ENCODE measurements around the gene SYT11. TPM values are rescaled to one million over a fixed set of nuclear protein-coding genes. Genes with fewer than 3 reads are reported as not detected.

The SYT11 gene
- total and polyA plus RNA-seq, 2 experiments from 2014 or later, result 16.2 to 28.5 TPM

- peak; percentile 56 for DNase-seq
- Histone ChIP-seq H3K27ac (peak overlapping the region; percentile 54), H3K4me2 (ENCODE audit: unreplicated experiment) (no peak overlapping the region), H3K79me2 (ENCODE audit: insufficient read depth) (peaks cover 47% of the 10 kb centered on the region), H3K9me3 (ENCODE audit: low read depth) (no peaks in the 10 kb centered on the region), H3K9ac (no peak overlapping the region), H3K9me2 (ENCODE audit: insufficient read depth) (no peaks in the 10 kb centered on the region), H2AFZ (no peak overlapping the region), H3K4me3 (no peak overlapping the region), H3F3A (ENCODE audit: insufficient read depth) (peaks cover 81% of the 10 kb centered on the region), H4K20me1 (ENCODE audit: insufficient read depth) (no peaks in the 10 kb centered on the region), H3K4me1 (ENCODE audit: insufficient read depth) (peaks cover 17% of the 10 kb centered on the region), H3K36me3 (ENCODE audit: low read depth) (peaks cover 74% of the 10 kb centered on the region), H3K27me3 (replicated peaks; ENCODE audit: insufficient read depth) (no peaks in the 10 kb centered on the region)
- TF ChIP-seq EZH2 (IDR thresholded peaks at IDR 0.05; ENCODE audit: insufficient read depth, poor library complexity, severe bottlenecking) (no peak), EZH2phosphoT487 (IDR thresholded peaks at IDR 0.05; ENCODE audit: insufficient read depth, low read depth) (no peak)
- in situ Hi-C loops (cut with MboI), result no loop called here
- WGBS, 2 experiments (ENCODE audit: low coverage in 1 of 2, low lambda C conversion rate in 2 of 2, missing lambda C conversion rate in 2 of 2), result 65% methylated on average over 6 of the region's 6 CpGs
These were observed 54.8 kb downstream of the SYT11 start for GRCh38 chr1:155913969-155914757.

- H3F3A ChIP-seq (ENCODE audit: insufficient read depth), result peaks cover 68% of the 10 kb centered on the region
- peaks cover 63% of the 10 kb centered on the region for H3K79me2 ChIP-seq (ENCODE audit: insufficient read depth)
- H2AFZ ChIP-seq, result no peak overlapping the region
- H3K4me2 ChIP-seq (ENCODE audit: unreplicated experiment), result no peak overlapping the region
- TF ChIP-seq EZH2phosphoT487 (IDR thresholded peaks at IDR 0.05; ENCODE audit: insufficient read depth, low read depth), result no peak
- TF ChIP-seq EZH2 (IDR thresholded peaks at IDR 0.05; ENCODE audit: insufficient read depth, poor library complexity, severe bottlenecking), result no peak
- 40 to 45% methylated on average over 3 of the region's 3 CpGs for WGBS, 2 experiments (ENCODE audit: low coverage in 1 of 2, low lambda C conversion rate in 2 of 2, missing lambda C conversion rate in 2 of 2)
- no peaks in the 10 kb centered on the region for H3K9me3 ChIP-seq (ENCODE audit: low read depth)
- no peak for DNase-seq
- in situ Hi-C loops (cut with MboI), result no loop called here
- H3K4me1 ChIP-seq (ENCODE audit: insufficient read depth), result no peaks in the 10 kb centered on the region
- H3K36me3 ChIP-seq (ENCODE audit: low read depth), result peaks cover 91% of the 10 kb centered on the region
- no peaks in the 10 kb centered on the region for H3K9me2 ChIP-seq (ENCODE audit: insufficient read depth)
- H3K4me3 ChIP-seq, result no peak overlapping the region
- peak overlapping the region; percentile 12; the same call in 1 of the 2 replicates for H3K27ac ChIP-seq
- H4K20me1 ChIP-seq (ENCODE audit: insufficient read depth), result no peaks in the 10 kb centered on the region
- H3K9ac ChIP-seq, result no peak overlapping the region
- no peaks in the 10 kb centered on the region for H3K27me3 ChIP-seq (replicated peaks; ENCODE audit: insufficient read depth)
These were observed 59.3 kb downstream of the SYT11 start for GRCh38 chr1:155918660-155919059.

- H3K79me2 ChIP-seq (ENCODE audit: insufficient read depth), result peaks cover 73% of the 10 kb centered on the region
- H3F3A ChIP-seq (ENCODE audit: insufficient read depth), result peaks cover 59% of the 10 kb centered on the region
- no peaks in the 10 kb centered on the region for H3K4me1 ChIP-seq (ENCODE audit: insufficient read depth)
- peaks cover 91% of the 10 kb centered on the region for H3K36me3 ChIP-seq (ENCODE audit: low read depth)
- no peak overlapping the region for H3K9ac ChIP-seq
- TF ChIP-seq EZH2phosphoT487 (IDR thresholded peaks at IDR 0.05; ENCODE audit: insufficient read depth, low read depth), result no peak
- TF ChIP-seq EZH2 (IDR thresholded peaks at IDR 0.05; ENCODE audit: insufficient read depth, poor library complexity, severe bottlenecking), result no peak
- H4K20me1 ChIP-seq (ENCODE audit: insufficient read depth), result no peaks in the 10 kb centered on the region
- H3K9me2 ChIP-seq (ENCODE audit: insufficient read depth), result no peaks in the 10 kb centered on the region
- in situ Hi-C loops (cut with MboI), result no loop called here
- no peaks in the 10 kb centered on the region for H3K9me3 ChIP-seq (ENCODE audit: low read depth)
- no peak overlapping the region for H2AFZ ChIP-seq
- H3K27ac ChIP-seq, result no peak overlapping the region
- whole genome bisulfite sequencing, 2 experiments (ENCODE audit: low coverage in 1 of 2, low lambda C conversion rate in 2 of 2, missing lambda C conversion rate in 2 of 2), result 98 to 100% methylated on average over 2 of the region's 2 CpGs
- H3K4me3 ChIP-seq, result no peak overlapping the region
- no peak overlapping the region for H3K4me2 ChIP-seq (ENCODE audit: unreplicated experiment)
- DNase-seq, result no peak
- H3K27me3 ChIP-seq (replicated peaks; ENCODE audit: insufficient read depth), result no peaks in the 10 kb centered on the region
These were observed 60.4 kb downstream of the SYT11 start for GRCh38 chr1:155919801-155920200.

- no peak for TF ChIP-seq EZH2phosphoT487 (IDR thresholded peaks at IDR 0.05; ENCODE audit: insufficient read depth, low read depth)
- TF ChIP-seq EZH2 (IDR thresholded peaks at IDR 0.05; ENCODE audit: insufficient read depth, poor library complexity, severe bottlenecking), result no peak
- WGBS, 2 experiments (ENCODE audit: low coverage in 1 of 2, low lambda C conversion rate in 2 of 2, missing lambda C conversion rate in 2 of 2), result 84 to 86% methylated on average over 3 of the region's 3 CpGs
These were observed 61.4 kb downstream of the SYT11 start for GRCh38 chr1:155920717-155921116.

More at GRCh38 chr1:155920717-155921116, 61.4 kb downstream of the SYT11 start:
- DNase-seq, result no peak
- Histone ChIP-seq H3K27ac (no peak overlapping the region), H3F3A (ENCODE audit: insufficient read depth) (peaks cover 57% of the 10 kb centered on the region), H3K9me2 (ENCODE audit: insufficient read depth) (no peaks in the 10 kb centered on the region), H3K9me3 (ENCODE audit: low read depth) (no peaks in the 10 kb centered on the region), H3K4me2 (ENCODE audit: unreplicated experiment) (no peak overlapping the region), H3K4me1 (ENCODE audit: insufficient read depth) (no peaks in the 10 kb centered on the region), H3K9ac (no peak overlapping the region), H4K20me1 (ENCODE audit: insufficient read depth) (no peaks in the 10 kb centered on the region), H3K79me2 (ENCODE audit: insufficient read depth) (peaks cover 81% of the 10 kb centered on the region), H2AFZ (no peak overlapping the region), H3K27me3 (replicated peaks; ENCODE audit: insufficient read depth) (no peaks in the 10 kb centered on the region), H3K4me3 (no peak overlapping the region), H3K36me3 (ENCODE audit: low read depth) (peaks cover 91% of the 10 kb centered on the region)
- in situ Hi-C loops (cut with MboI), result no loop called here
